SK-N-SH (cell line): ENCODE measurements around the gene KLHL25. TPM values are rescaled to one million over a fixed set of nuclear protein-coding genes. Genes with fewer than 3 reads are reported as not detected.

Experiments
- CTCF ChIA-PET: fragments of 300-600, 350-600 bp; formaldehyde crosslinking; extraction: SDS; loops from one replicate; lab custom pipeline; 2021; lab: Yijun Ruan, JAX
- POLR2A ChIA-PET: fragments of 350-600 bp; sonication (Branson Sonifier 250); formaldehyde crosslinking; extraction: SDS; loops from one replicate; lab custom pipeline; 2020; ENCODE audit warnings: antibody characterized with exemption, inconsistent platforms; lab: Yijun Ruan, JAX
- DNase-seq: peaks from one replicate; pipeline ENCODE4 v3.0.0; 2012
- H2AFZ ChIP-seq: fragments of 200-600 bp; sonication (generic); 2 replicates; pipeline ENCODE4 v1.8.1; 2016; ENCODE audit warnings: antibody characterized with exemption, mild to moderate bottlenecking, low read depth
- H3F3A ChIP-seq: fragments of 200-600 bp; sonication (generic); replicated peaks from 2 replicates; pipeline ENCODE3; 2016; ENCODE audit warnings: antibody characterized with exemption, mild to moderate bottlenecking; ENCODE audit not compliant: insufficient read depth
- H3K27ac ChIP-seq, 2 experiments: fragments of 200-500 bp in 1 of 2; fragments of 200-600 bp in 1 of 2; sonication (Bioruptor generic) in 1 of 2; sonication (generic), shearing (Covaris generic) in 1 of 2; 2 replicates each; pipeline versions ENCODE4 v1.5.1 to v1.6.1; 2014 to 2016; ENCODE audit warnings: low read depth in 2 of 2, inconsistent platforms in 1 of 2, low read length in 1 of 2, mild to moderate bottlenecking in 1 of 2, mixed read lengths in 1 of 2
- H3K27me3 ChIP-seq: fragments of 200-600 bp; sonication (generic), shearing (Covaris generic); 2 replicates; pipeline ENCODE4 v1.6.1; 2016; ENCODE audit warnings: mixed run types; ENCODE audit not compliant: insufficient read depth
- H3K36me3 ChIP-seq, 2 experiments: fragments of 200-500 bp in 1 of 2; fragments of 200-600 bp in 1 of 2; sonication (Bioruptor generic) in 1 of 2; sonication (generic) in 1 of 2; replicated peaks in 1 of 2; 2 replicates each; pipeline versions ENCODE3 to v1.5.1; 2014 to 2016; ENCODE audit warnings: low read length in 1 of 2, mild to moderate bottlenecking in 1 of 2; ENCODE audit not compliant: insufficient read depth in 2 of 2, control insufficient read depth in 1 of 2
- H3K4me1 ChIP-seq, 2 experiments: fragments of 200-500 bp in 1 of 2; fragments of 200-600 bp in 1 of 2; sonication (Bioruptor generic) in 1 of 2; sonication (generic), shearing (Covaris generic) in 1 of 2; 2 replicates each; pipeline versions ENCODE4 v1.5.1 to v1.6.1; 2014 to 2016; ENCODE audit warnings: low read depth in 1 of 2, low read length in 1 of 2, mixed run types in 1 of 2; ENCODE audit not compliant: insufficient read depth in 2 of 2, control insufficient read depth in 1 of 2
- H3K4me2 ChIP-seq: fragments of 200-600 bp; sonication (generic), shearing (Covaris generic); 2 replicates; pipeline ENCODE4 v1.6.1; 2017; ENCODE audit warnings: mixed run types
- H3K4me3 ChIP-seq, 2 experiments: fragments of 200-500 bp in 1 of 2; fragments of 200-600 bp in 1 of 2; sonication (Bioruptor generic) in 1 of 2; sonication (generic), shearing (Covaris generic) in 1 of 2; 2 replicates each; pipeline versions ENCODE4 v1.5.1 to v1.8.1; 2014 to 2016; ENCODE audit warnings: low read depth in 2 of 2, inconsistent platforms in 1 of 2, low read length in 1 of 2, mild to moderate bottlenecking in 1 of 2, mixed read lengths in 1 of 2, moderate library complexity in 1 of 2
- H3K79me2 ChIP-seq: fragments of 200-600 bp; sonication (generic); 2 replicates; pipeline ENCODE4 v1.8.1; 2017; ENCODE audit warnings: mild to moderate bottlenecking; ENCODE audit not compliant: insufficient read depth
- H3K9ac ChIP-seq: fragments of 200-600 bp; sonication (generic); 2 replicates; pipeline ENCODE4 v1.6.1; 2017; ENCODE audit warnings: mixed run types
- H3K9me2 ChIP-seq: fragments of 200-600 bp; sonication (generic); 2 replicates; pipeline ENCODE4 v1.6.1; 2017; ENCODE audit warnings: mixed run types
- H3K9me3 ChIP-seq: fragments of 200-600 bp; sonication (generic); 2 replicates; pipeline ENCODE4 v1.6.1; 2017; ENCODE audit warnings: mixed run types, mild to moderate bottlenecking, moderate library complexity
- H4K20me1 ChIP-seq: fragments of 200-600 bp; sonication (generic); 2 replicates; pipeline ENCODE4 v1.6.1; 2017; ENCODE audit warnings: mild to moderate bottlenecking, mixed run types; ENCODE audit not compliant: insufficient read depth
- CHD2 ChIP-seq: fragments of 150-350 bp; IDR thresholded peaks from 2 replicates; pipeline ENCODE4 v1.6.1; 2018; ENCODE audit warnings: low read length; ENCODE audit not compliant: partially characterized antibody
- CTCF ChIP-seq: fragments of 200-600 bp; sonication (generic); IDR thresholded peaks from 2 replicates; pipeline ENCODE4 v1.6.1; 2017; ENCODE audit warnings: antibody characterized with exemption, mild to moderate bottlenecking, moderate library complexity
- EP300 ChIP-seq, 2 experiments: IDR thresholded peaks; 2 replicates each; pipeline versions ENCODE4 v1.4.0 to v1.6.1; 2012; ENCODE audit warnings: borderline replicate concordance in 1 of 2, low read depth in 1 of 2, low read length in 1 of 2
- JUND ChIP-seq: IDR thresholded peaks from 2 replicates; pipeline ENCODE4 v1.4.0; 2012
- MXI1 ChIP-seq: IDR thresholded peaks from 2 replicates; pipeline ENCODE4 v1.6.1; 2012; ENCODE audit warnings: mild to moderate bottlenecking, low read depth, low read length, improper control_type of control experiment
- PBX3 ChIP-seq: IDR thresholded peaks from 2 replicates; pipeline ENCODE4; 2012
- RAD21 ChIP-seq: IDR thresholded peaks from 2 replicates; pipeline ENCODE4 v1.6.1; 2012; ENCODE audit warnings: mild to moderate bottlenecking, low read length
- RXRA ChIP-seq: IDR thresholded peaks from 2 replicates; pipeline ENCODE4 v1.4.0; 2012; ENCODE audit warnings: low read depth, mild to moderate bottlenecking, borderline replicate concordance
- SIN3A ChIP-seq: IDR thresholded peaks from 2 replicates; pipeline ENCODE4 v1.6.1; 2012; ENCODE audit warnings: low read depth, mild to moderate bottlenecking, low read length, moderate library complexity, borderline replicate concordance
- YY1 ChIP-seq: IDR thresholded peaks from 2 replicates; pipeline ENCODE4 v1.4.0; 2012; ENCODE audit warnings: low read depth, mild to moderate bottlenecking
- WGBS: methylation state at CpG from one replicate; pipeline ENCODE4 v1.1.6; 2017; ENCODE audit warnings: low lambda C conversion rate; 5-methylcytosine and 5-hydroxymethylcytosine counted together
- polyA plus RNA-seq, 3 experiments: library from polyadenylated mRNA; depleted of rRNA; stranded (reverse); fragments of >200 nt; gene quantifications; 2 replicates each; pipeline ENCODE4 v1.2.3, GENCODE V29; 2012

The KLHL25 gene
- polyA plus RNA-seq, 1 of the 3 experiments (the other 2 are of a cell fraction): 4.5 TPM

GRCh38 chr15:85761635-85762034 lies 33.1 kb downstream of the KLHL25 start:
- ChIA-PET POLR2A (no interaction called here), CTCF (interaction anchor here (1.0 to 1.3 kb wide), 4 partner anchors 14 to 70 kb away, joined by 3 to 5 read pairs (median 3); no protein-coding TSS in a partner anchor)
- H3K4me3 ChIP-seq: no peak overlapping the region
- H3K36me3 ChIP-seq: peaks cover 0 to 12% of the 10 kb centered on the region in 2 experiments
- H3K27ac ChIP-seq: no peak overlapping the region
- H3K27me3 ChIP-seq: no peaks in the 10 kb centered on the region
- no peak overlapping the region for H3K4me2 ChIP-seq
- 0 out of 2 replicates have a peak, but pooled peaks cover 3% of the 10 kb centered on the region for H4K20me1 ChIP-seq
- no peak overlapping the region for H2AFZ ChIP-seq
- no peaks in the 10 kb centered on the region for H3K9me2 ChIP-seq
- no peaks in the 10 kb centered on the region for H3F3A ChIP-seq
- DNase-seq: no peak
- WGBS: 94% methylated on average over 9 of the region's 9 CpGs
- no peak for TF ChIP-seq JUND
- no peak for TF ChIP-seq RAD21
- TF ChIP-seq MXI1: no peak
- no peak for TF ChIP-seq CHD2
- no peak for TF ChIP-seq YY1
- no peak for TF ChIP-seq RXRA
- no peak for TF ChIP-seq PBX3
- TF ChIP-seq CTCF: no peak
- TF ChIP-seq SIN3A: no peak
- no peaks in the 10 kb centered on the region for H3K79me2 ChIP-seq
- no peak overlapping the region for H3K9ac ChIP-seq
- H3K9me3 ChIP-seq: no peaks in the 10 kb centered on the region
- peaks cover 5 to 61% of the 10 kb centered on the region in 2 experiments; a peak in 2 of 4 replicates for H3K4me1 ChIP-seq

GRCh38 chr15:85760531-85761371 lies 34.0 kb downstream of the KLHL25 start:
- peaks cover 0 to 12% of the 10 kb centered on the region in 2 experiments for H3K36me3 ChIP-seq
- no peaks in the 10 kb centered on the region for H3K9me3 ChIP-seq
- no peaks in the 10 kb centered on the region for H3F3A ChIP-seq
- no peak overlapping the region for H2AFZ ChIP-seq
- H3K9ac ChIP-seq: no peak overlapping the region
- 95% methylated on average over 19 of the region's 28 CpGs for WGBS
- no peak overlapping the region for H3K4me3 ChIP-seq
- 0 out of 2 replicates have a peak, but pooled peaks cover 3% of the 10 kb centered on the region for H4K20me1 ChIP-seq
- DNase-seq: no peak
- H3K27ac ChIP-seq: no peak overlapping the region
- H3K4me2 ChIP-seq: no peak overlapping the region
- TF ChIP-seq RAD21: peak; percentile 47
- TF ChIP-seq EP300 (IDR thresholded peaks at IDR 0.05; ENCODE audit: borderline replicate concordance in 1 of 2, low read depth in 1 of 2, low read length in 1 of 2): no peak
- ChIA-PET POLR2A (no interaction called here), CTCF (interaction anchor here (0.7 to 1.3 kb wide), 5 partner anchors 14 to 81 kb away, joined by 3 to 5 read pairs (median 3); no protein-coding TSS in a partner anchor)
- peaks cover 5 to 57% of the 10 kb centered on the region in 2 experiments; a peak in 2 of 4 replicates for H3K4me1 ChIP-seq
- no peaks in the 10 kb centered on the region for H3K9me2 ChIP-seq
- H3K79me2 ChIP-seq: no peaks in the 10 kb centered on the region
- no peaks in the 10 kb centered on the region for H3K27me3 ChIP-seq
